Measurements from ENCODE around the gene CECR2. TPM values are rescaled to one million over a fixed set of nuclear protein-coding genes. Genes with fewer than 3 reads are reported as not detected.

Gene CECR2
- total and polyA plus RNA-seq, 2 of the 8 experiments (the other 6 are each of a cell fraction or from before 2014, with no cell fraction given), result 18.3 to 123 TPM

- no peak for TF ChIP-seq CHD7 (IDR thresholded peaks at IDR 0.05; ENCODE audit: insufficient replicate concordance, low read length)
- TF ChIP-seq TAF1 (IDR thresholded peaks at IDR 0.05; ENCODE audit: low read depth, low read length), result no peak
- TF ChIP-seq EP300 (IDR thresholded peaks at IDR 0.05; ENCODE audit: borderline replicate concordance in 1 of 2, low read depth in 2 of 2, low read length in 2 of 2), result no peak
- no peak for TF ChIP-seq EGR1 (IDR thresholded peaks at IDR 0.05; ENCODE audit: borderline replicate concordance, low read depth, low read length)
These were observed 107.6 kb downstream of the CECR2 start (continued) for GRCh38 chr22:17476838-17477237.
